HepG2 (cell line): ENCODE measurements around the gene TXNDC2. TPM values are rescaled to one million over a fixed set of nuclear protein-coding genes. Genes with fewer than 3 reads are reported as not detected.
A peak's percentile ranks its signal among the peaks of the same experiment; 100 is the strongest.

Experiments used
- FIP1L1 ChIP-seq: fragments of 200-400 bp; formaldehyde crosslinking; IDR thresholded peaks from 2 replicates; pipeline ENCODE4 v1.6.1; 2018; ENCODE audit warnings: low read depth, mild to moderate bottlenecking, low read length, moderate library complexity, borderline replicate concordance; ENCODE audit not compliant: insufficient read depth
- HOXA5 ChIP-seq: sonication (generic); formaldehyde crosslinking; IDR thresholded peaks from 2 replicates; pipeline ENCODE4 v1.4.0; 2020; ENCODE audit warnings: missing genetic modification reagents
- IRX3 ChIP-seq: sonication (generic); formaldehyde crosslinking; IDR thresholded peaks from 2 replicates; pipeline ENCODE4 v1.8.1; 2023; ENCODE audit warnings: mild to moderate bottlenecking, low read depth, missing genetic modification reagents, borderline replicate concordance
- JDP2 ChIP-seq: sonication (generic); formaldehyde crosslinking; IDR thresholded peaks from 2 replicates; pipeline ENCODE4 v1.8.1; 2022; ENCODE audit warnings: missing genetic modification reagents, borderline replicate concordance
- KLF9 ChIP-seq: IDR thresholded peaks from 2 replicates; pipeline ENCODE4 v1.6.1; 2016; ENCODE audit warnings: low read depth
- MNT ChIP-seq: fragments of 450-650 bp; IDR thresholded peaks from 2 replicates; pipeline ENCODE4 v1.6.1; 2016
- NCOA1 ChIP-seq: sonication (generic); formaldehyde crosslinking; IDR thresholded peaks from 2 replicates; pipeline ENCODE4 v1.9.0; 2021; ENCODE audit warnings: missing genetic modification reagents
- NFRKB ChIP-seq: fragments of 450-650 bp; IDR thresholded peaks from 2 replicates; pipeline ENCODE4 v1.6.1; 2017
- PAX8 ChIP-seq: sonication (generic); formaldehyde crosslinking; IDR thresholded peaks from 2 replicates; pipeline ENCODE4 v1.8.0; 2022; ENCODE audit warnings: mild to moderate bottlenecking, missing genetic modification reagents, borderline replicate concordance
- RXRA ChIP-seq: sonication (generic); formaldehyde crosslinking; IDR thresholded peaks from 2 replicates; pipeline ENCODE4 v1.5.1; 2020; ENCODE audit warnings: missing genetic modification reagents
- SNRNP70 ChIP-seq: fragments of 200-400 bp; formaldehyde crosslinking; IDR thresholded peaks from 2 replicates; pipeline ENCODE4 v1.6.1; 2017; ENCODE audit warnings: mild to moderate bottlenecking, low read depth, low read length, moderate library complexity
- SP1 ChIP-seq, 2 experiments: fragments of 450-650 bp in 1 of 2; sonication (generic) in 1 of 2; formaldehyde crosslinking in 1 of 2; IDR thresholded peaks; 2 replicates each; pipeline versions ENCODE4 v1.4.0 to v1.6.1; 2016 to 2020; ENCODE audit warnings: missing genetic modification reagents in 1 of 2
- SP140L ChIP-seq: sonication (generic); formaldehyde crosslinking; IDR thresholded peaks from 2 replicates; pipeline ENCODE4 v1.4.0; 2020; ENCODE audit warnings: missing genetic modification reagents, borderline replicate concordance
- ZFAT ChIP-seq: sonication (generic); formaldehyde crosslinking; conservative IDR thresholded peaks from 2 replicates; pipeline ENCODE4 v1.8.1; 2023; ENCODE audit warnings: missing genetic modification reagents, inconsistent platforms
- ZFP36L1 ChIP-seq: sonication (generic); formaldehyde crosslinking; IDR thresholded peaks from 2 replicates; pipeline ENCODE4 v1.8.0; 2022; ENCODE audit warnings: mild to moderate bottlenecking, missing genetic modification reagents, moderate library complexity
- ZNF329 ChIP-seq: sonication (generic); formaldehyde crosslinking; IDR thresholded peaks from 2 replicates; pipeline ENCODE4 v1.9.0; 2021; ENCODE audit warnings: low read depth, mild to moderate bottlenecking, missing genetic modification reagents
- ZNF577 ChIP-seq: sonication (generic); formaldehyde crosslinking; IDR thresholded peaks from 2 replicates; pipeline ENCODE4 v1.4.0; 2020; ENCODE audit warnings: mild to moderate bottlenecking, low read depth, missing genetic modification reagents, borderline replicate concordance
- polyA plus RNA-seq, 8 experiments: library from polyadenylated mRNA; depleted of rRNA in 3 of 8; stranded (reverse) in 7 of 8; unstranded in 1 of 8; fragments of >200 nt; fragmentation: Illumina TruSeq in 4 of 8; extraction: Trizol in 4 of 8; gene quantifications; 2 replicates each; pipeline versions ENCODE4 v1.2.1 to v1.2.3, GENCODE V29; 2011 to 2016; ENCODE audit warnings: low read depth in 4 of 8, missing spikeins in 1 of 8, mixed read lengths in 1 of 8; ENCODE audit not compliant: insufficient read depth in 1 of 8
- total RNA-seq, 5 experiments: library from RNA; depleted of rRNA; stranded (reverse); fragments of >200 nt; fragmentation: Illumina TruSeq; extraction: Trizol; gene quantifications; 2 replicates each; pipeline ENCODE4 v1.2.3, GENCODE V29; 2016; ENCODE audit warnings: low read depth in 1 of 5
- TF ChIP-seq, protein P1 (sequence below): IDR thresholded peaks from 2 replicates; pipeline ENCODE4 v1.6.1; 2016; ENCODE audit warnings: control low read depth
- TF ChIP-seq, protein P2 (sequence below): IDR thresholded peaks from 2 replicates; pipeline ENCODE4 v1.6.1; 2012; ENCODE audit warnings: low read depth, low read length, improper control_type of control experiment
- TF ChIP-seq, protein P3 (sequence below): IDR thresholded peaks from 2 replicates; pipeline ENCODE4 v1.6.1; 2016; ENCODE audit warnings: missing compliant biosample characterization, missing genetic modification reagents, borderline replicate concordance
- TF ChIP-seq, protein P4 (sequence below): sonication (generic); formaldehyde crosslinking; IDR thresholded peaks from 2 replicates; pipeline ENCODE4 v1.8.0; 2022; ENCODE audit warnings: missing genetic modification reagents, mild to moderate bottlenecking, borderline replicate concordance

Gene TXNDC2
- total and polyA plus RNA-seq, 2 of the 13 experiments (the other 11 are each of a cell fraction or from before 2014, with no cell fraction given) = not detected

DNA sequence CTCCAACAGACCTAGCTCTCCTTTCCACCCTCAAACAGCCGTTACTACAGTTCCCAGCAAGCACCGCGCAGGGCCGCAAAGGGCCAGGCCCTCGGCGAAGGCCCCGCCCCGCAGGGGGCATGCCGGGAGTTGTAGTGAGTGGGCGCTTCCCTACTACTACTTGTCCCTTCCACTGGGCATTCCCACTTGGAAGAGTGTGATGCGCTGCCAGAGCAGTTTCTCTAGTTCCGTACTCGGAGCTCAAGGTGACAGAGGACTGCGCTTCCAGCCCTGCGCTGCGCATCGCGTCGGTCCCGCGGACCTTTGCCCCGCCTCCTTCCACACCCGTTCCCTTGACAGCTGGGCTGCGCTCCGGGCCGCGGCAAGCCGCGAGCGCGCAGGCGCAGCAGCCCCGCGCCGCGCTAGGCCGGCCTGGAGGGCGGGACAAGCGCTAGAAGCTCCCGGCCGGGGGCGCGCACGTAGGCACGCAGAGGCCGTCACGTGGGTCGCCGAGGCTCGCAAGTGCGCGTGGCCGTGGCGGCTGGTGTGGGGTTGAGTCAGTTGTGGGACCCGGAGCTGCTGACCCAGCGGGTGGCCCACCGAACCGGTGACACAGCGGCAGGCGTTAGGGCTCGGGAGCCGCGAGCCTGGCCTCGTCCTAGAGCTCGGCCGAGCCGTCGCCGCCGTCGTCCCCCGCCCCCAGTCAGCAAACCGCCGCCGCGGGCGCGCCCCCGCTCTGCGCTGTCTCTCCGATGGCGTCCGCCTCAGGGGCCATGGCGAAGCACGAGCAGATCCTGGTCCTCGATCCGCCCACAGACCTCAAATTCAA is 28.0 kb downstream of the TXNDC2 start, which contains the start of gene VAPA (continued):
- TF ChIP-seq MNT (peak; percentile 39; the same call in 1 of the 2 replicates), PAX8 (CRISPR knock-in tag) (no peak), NFRKB (no peak), SP1 (IDR thresholded peaks at IDR 0.05) (no peak), SP1 (CRISPR knock-in tag; IDR thresholded peaks at IDR 0.05) (peak; percentile 95), JDP2 (CRISPR knock-in tag) (no peak), ZNF329 (peak; percentile 82; the same call in 1 of the 2 replicates), RXRA (CRISPR knock-in tag) (0 out of 2 replicates have a peak, but pooled peaks have one; percentile 8), NCOA1 (no peak), ZNF577 (no peak), ZFAT (no peak), SNRNP70 (no peak), SP140L (CRISPR knock-in tag) (no peak), IRX3 (CRISPR knock-in tag) (no peak), KLF9 (CRISPR knock-in tag) (no peak), HOXA5 (no peak; the same call in 1 of the 2 replicates), FIP1L1 (no peak), ZFP36L1 (0 out of 2 replicates have a peak, but pooled peaks have one; percentile 10)
- TF ChIP-seq, protein P1, sequence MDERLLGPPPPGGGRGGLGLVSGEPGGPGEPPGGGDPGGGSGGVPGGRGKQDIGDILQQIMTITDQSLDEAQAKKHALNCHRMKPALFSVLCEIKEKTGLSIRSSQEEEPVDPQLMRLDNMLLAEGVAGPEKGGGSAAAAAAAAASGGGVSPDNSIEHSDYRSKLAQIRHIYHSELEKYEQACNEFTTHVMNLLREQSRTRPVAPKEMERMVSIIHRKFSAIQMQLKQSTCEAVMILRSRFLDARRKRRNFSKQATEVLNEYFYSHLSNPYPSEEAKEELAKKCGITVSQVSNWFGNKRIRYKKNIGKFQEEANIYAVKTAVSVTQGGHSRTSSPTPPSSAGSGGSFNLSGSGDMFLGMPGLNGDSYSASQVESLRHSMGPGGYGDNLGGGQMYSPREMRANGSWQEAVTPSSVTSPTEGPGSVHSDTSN (CRISPR knock-in tag) = no peak
- TF ChIP-seq, protein P2, sequence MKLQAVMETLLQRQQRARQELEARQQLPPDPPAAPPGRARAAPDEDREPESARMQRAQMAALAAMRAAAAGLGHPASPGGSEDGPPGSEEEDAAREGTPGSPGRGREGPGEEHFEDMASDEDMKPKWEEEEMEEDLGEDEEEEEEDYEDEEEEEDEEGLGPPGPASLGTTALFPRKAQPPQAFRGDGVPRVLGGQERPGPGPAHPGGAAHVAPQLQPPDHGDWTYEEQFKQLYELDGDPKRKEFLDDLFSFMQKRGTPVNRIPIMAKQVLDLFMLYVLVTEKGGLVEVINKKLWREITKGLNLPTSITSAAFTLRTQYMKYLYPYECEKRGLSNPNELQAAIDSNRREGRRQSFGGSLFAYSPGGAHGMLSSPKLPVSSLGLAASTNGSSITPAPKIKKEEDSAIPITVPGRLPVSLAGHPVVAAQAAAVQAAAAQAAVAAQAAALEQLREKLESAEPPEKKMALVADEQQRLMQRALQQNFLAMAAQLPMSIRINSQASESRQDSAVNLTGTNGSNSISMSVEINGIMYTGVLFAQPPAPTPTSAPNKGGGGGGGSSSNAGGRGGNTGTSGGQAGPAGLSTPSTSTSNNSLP = no peak
- TF ChIP-seq, protein P3, sequence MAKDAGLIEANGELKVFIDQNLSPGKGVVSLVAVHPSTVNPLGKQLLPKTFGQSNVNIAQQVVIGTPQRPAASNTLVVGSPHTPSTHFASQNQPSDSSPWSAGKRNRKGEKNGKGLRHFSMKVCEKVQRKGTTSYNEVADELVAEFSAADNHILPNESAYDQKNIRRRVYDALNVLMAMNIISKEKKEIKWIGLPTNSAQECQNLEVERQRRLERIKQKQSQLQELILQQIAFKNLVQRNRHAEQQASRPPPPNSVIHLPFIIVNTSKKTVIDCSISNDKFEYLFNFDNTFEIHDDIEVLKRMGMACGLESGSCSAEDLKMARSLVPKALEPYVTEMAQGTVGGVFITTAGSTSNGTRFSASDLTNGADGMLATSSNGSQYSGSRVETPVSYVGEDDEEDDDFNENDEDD (CRISPR knock-in tag) = no peak
- TF ChIP-seq, protein P4, sequence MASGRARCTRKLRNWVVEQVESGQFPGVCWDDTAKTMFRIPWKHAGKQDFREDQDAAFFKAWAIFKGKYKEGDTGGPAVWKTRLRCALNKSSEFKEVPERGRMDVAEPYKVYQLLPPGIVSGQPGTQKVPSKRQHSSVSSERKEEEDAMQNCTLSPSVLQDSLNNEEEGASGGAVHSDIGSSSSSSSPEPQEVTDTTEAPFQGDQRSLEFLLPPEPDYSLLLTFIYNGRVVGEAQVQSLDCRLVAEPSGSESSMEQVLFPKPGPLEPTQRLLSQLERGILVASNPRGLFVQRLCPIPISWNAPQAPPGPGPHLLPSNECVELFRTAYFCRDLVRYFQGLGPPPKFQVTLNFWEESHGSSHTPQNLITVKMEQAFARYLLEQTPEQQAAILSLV (CRISPR knock-in tag) = no peak
